K562 (cell line): ENCODE measurements around the gene SLC43A1. TPM values are rescaled to one million over a fixed set of nuclear protein-coding genes. Genes with fewer than 3 reads are reported as not detected.
A peak's percentile ranks its signal among the peaks of the same experiment; 100 is the strongest.

Experiments
- EGR1 ChIP-seq: fragments of 450-650 bp; conservative IDR thresholded peaks from 2 replicates; pipeline ENCODE4 v1.6.1; 2017; ENCODE audit warnings: mild to moderate bottlenecking
- EHMT2 ChIP-seq: fragments of 450-650 bp; IDR thresholded peaks from 2 replicates; pipeline ENCODE4 v1.6.1; 2018; ENCODE audit warnings: antibody characterized with exemption
- ETV5 ChIP-seq: sonication (generic); formaldehyde crosslinking; IDR thresholded peaks from 2 replicates; pipeline ENCODE4 v1.4.0; 2020; ENCODE audit warnings: low read depth, mild to moderate bottlenecking, missing genetic modification reagents
- GTF3C2 ChIP-seq: IDR thresholded peaks from 3 replicates; pipeline ENCODE4 v1.6.1; 2011; ENCODE audit warnings: borderline replicate concordance, mild to moderate bottlenecking, moderate library complexity; ENCODE audit not compliant: insufficient read length; ENCODE audit errors: extremely low read depth
- JUNB ChIP-seq: fragments of 450-650 bp; formaldehyde crosslinking; conservative IDR thresholded peaks from 2 replicates; pipeline ENCODE4 v1.4.0; 2020; ENCODE audit warnings: mild to moderate bottlenecking
- KDM1A ChIP-seq, 2 experiments: fragments of 450-650 bp; IDR thresholded peaks; 2 replicates each; pipeline ENCODE4 v1.6.1; 2016; ENCODE audit warnings: mild to moderate bottlenecking in 2 of 2
- KLF1 ChIP-seq: fragments of 450-650 bp; IDR thresholded peaks from 2 replicates; pipeline ENCODE4 v1.6.1; 2016; ENCODE audit warnings: missing genetic modification characterization, missing compliant biosample characterization
- L3MBTL2 ChIP-seq: fragments of 450-650 bp; IDR thresholded peaks from 2 replicates; pipeline ENCODE4 v1.6.1; 2016; ENCODE audit warnings: mild to moderate bottlenecking, moderate library complexity
- SPI1 ChIP-seq: IDR thresholded peaks from 2 replicates; pipeline ENCODE4 v1.6.1; 2011; ENCODE audit warnings: low read depth, low read length, control low read depth, borderline replicate concordance
- TEAD4 ChIP-seq, 2 experiments: sonication (generic) in 1 of 2; formaldehyde crosslinking in 1 of 2; IDR thresholded peaks; 2 replicates each; pipeline versions ENCODE4 v1.6.1 to v1.8.0; 2012 to 2022; ENCODE audit warnings: borderline replicate concordance in 1 of 2, inconsistent platforms in 1 of 2, low read length in 1 of 2, mild to moderate bottlenecking in 1 of 2, missing genetic modification reagents in 1 of 2
- ZNF282 ChIP-seq: sonication (generic); formaldehyde crosslinking; IDR thresholded peaks from 2 replicates; pipeline ENCODE4 v1.8.1; 2023; ENCODE audit warnings: missing genetic modification reagents
- ZNF668 ChIP-seq: fragments of 250-450 bp; sonication (Bioruptor Pico); IDR thresholded peaks from 2 replicates; pipeline ENCODE4 v1.8.0; 2022; ENCODE audit warnings: mild to moderate bottlenecking, inconsistent platforms
- polyA plus RNA-seq, 8 experiments: library from polyadenylated mRNA; depleted of rRNA in 4 of 8; stranded (reverse) in 5 of 8; unstranded in 3 of 8; fragments of >200 nt; fragmentation: Nextera tagmentation in 2 of 8; fragmentation: Illumina TruSeq in 1 of 8; extraction: Ambion mirVana in 2 of 8; extraction: Trizol in 1 of 8; gene quantifications; 2 replicates each; pipeline versions ENCODE4 v1.2.1 to v1.2.3, GENCODE V29; 2011 to 2014; ENCODE audit warnings: inconsistent platforms in 1 of 8, missing spikeins in 1 of 8
- total RNA-seq, 7 experiments: library from RNA; depleted of rRNA in 6 of 7; stranded (reverse); fragments of >200 nt in 6 of 7; fragmentation: Illumina TruSeq in 2 of 7; extraction: Trizol in 2 of 7; gene quantifications; 2 replicates each; pipeline versions ENCODE4 v1.2.1 to v1.2.3, GENCODE V29; 2011 to 2021; ENCODE audit warnings: low replicate concordance in 1 of 7
- TF ChIP-seq, protein P1 (sequence below): fragments of 250-450 bp; sonication (Bioruptor Pico); IDR thresholded peaks from 2 replicates; pipeline ENCODE4 v1.6.1; 2021; ENCODE audit warnings: mild to moderate bottlenecking
- TF ChIP-seq, protein P2 (sequence below), 2 experiments: fragments of 450-650 bp; formaldehyde crosslinking in 1 of 2; IDR thresholded peaks; 2 replicates each; pipeline versions ENCODE4 v1.4.0 to v1.6.1; 2014 to 2020; ENCODE audit warnings: mild to moderate bottlenecking in 2 of 2, borderline replicate concordance in 1 of 2, low read depth in 1 of 2
- TF ChIP-seq, protein P3 (sequence below): sonication (generic); formaldehyde crosslinking; IDR thresholded peaks from 2 replicates; pipeline ENCODE4 v1.8.1; 2022; ENCODE audit warnings: missing genetic modification reagents

SLC43A1 gene
- total and polyA plus RNA-seq, 9 of the 15 experiments (the other 6 are each of a cell fraction or from before 2014, with no cell fraction given) = 2.6 to 41.8 (median 24.6) TPM

DNA sequence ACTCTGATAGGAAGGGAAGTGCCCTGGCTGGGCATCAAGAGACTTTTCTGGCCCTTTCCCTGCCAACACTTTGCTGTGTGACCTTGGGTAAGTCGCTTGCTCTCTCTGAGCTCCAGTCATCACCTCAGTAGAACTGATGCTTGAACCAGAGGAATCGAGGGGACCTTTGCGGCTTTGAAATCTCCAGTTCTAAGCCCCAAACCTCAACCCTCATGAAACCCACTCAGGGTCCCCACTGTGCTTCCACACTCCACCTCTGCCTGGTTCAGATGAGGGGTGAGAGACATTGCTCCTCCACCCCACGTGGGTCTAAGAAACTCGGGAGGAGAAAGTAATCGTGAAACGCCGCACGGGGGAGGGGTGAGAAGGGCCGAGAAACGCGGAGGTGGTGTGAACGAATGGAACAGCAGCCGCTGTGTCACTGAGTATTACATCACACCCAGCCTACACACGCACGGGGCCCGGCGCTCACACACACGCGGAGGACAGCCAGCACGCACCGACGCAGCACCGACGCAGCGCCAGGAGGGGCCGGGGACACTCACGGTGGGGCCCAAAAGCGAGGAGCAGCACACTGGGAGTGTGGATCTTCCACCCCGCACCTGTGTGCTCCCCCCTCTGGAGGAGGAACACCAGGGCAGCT is 50.8 kb downstream of the SLC43A1 start (continued):
- TF ChIP-seq KDM1A (IDR thresholded peaks at IDR 0.05) (peak; percentile 18 to 65; a peak in 1 of 4 replicates), ZNF282 (CRISPR knock-in tag) (no peak), TEAD4 (IDR thresholded peaks at IDR 0.05; ENCODE audit: low read length) (no peak), TEAD4 (CRISPR knock-in tag; IDR thresholded peaks at IDR 0.05; ENCODE audit: borderline replicate concordance) (no peak), SPI1 (no peak), ZNF668 (CRISPR knock-in tag) (no peak), EGR1 (peak; percentile 48), KLF1 (tag) (no peak), L3MBTL2 (peak; percentile 58; the same call in 1 of the 2 replicates), EHMT2 (no peak), ETV5 (no peak), JUNB (CRISPR knock-in tag) (no peak), GTF3C2 (no peak)
- TF ChIP-seq, protein P1, sequence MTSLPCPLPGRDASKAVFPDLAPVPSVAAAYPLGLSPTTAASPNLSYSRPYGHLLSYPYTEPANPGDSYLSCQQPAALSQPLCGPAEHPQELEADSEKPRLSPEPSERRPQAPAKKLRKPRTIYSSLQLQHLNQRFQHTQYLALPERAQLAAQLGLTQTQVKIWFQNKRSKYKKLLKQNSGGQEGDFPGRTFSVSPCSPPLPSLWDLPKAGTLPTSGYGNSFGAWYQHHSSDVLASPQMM (CRISPR knock-in tag) = no peak
- TF ChIP-seq, protein P2, sequence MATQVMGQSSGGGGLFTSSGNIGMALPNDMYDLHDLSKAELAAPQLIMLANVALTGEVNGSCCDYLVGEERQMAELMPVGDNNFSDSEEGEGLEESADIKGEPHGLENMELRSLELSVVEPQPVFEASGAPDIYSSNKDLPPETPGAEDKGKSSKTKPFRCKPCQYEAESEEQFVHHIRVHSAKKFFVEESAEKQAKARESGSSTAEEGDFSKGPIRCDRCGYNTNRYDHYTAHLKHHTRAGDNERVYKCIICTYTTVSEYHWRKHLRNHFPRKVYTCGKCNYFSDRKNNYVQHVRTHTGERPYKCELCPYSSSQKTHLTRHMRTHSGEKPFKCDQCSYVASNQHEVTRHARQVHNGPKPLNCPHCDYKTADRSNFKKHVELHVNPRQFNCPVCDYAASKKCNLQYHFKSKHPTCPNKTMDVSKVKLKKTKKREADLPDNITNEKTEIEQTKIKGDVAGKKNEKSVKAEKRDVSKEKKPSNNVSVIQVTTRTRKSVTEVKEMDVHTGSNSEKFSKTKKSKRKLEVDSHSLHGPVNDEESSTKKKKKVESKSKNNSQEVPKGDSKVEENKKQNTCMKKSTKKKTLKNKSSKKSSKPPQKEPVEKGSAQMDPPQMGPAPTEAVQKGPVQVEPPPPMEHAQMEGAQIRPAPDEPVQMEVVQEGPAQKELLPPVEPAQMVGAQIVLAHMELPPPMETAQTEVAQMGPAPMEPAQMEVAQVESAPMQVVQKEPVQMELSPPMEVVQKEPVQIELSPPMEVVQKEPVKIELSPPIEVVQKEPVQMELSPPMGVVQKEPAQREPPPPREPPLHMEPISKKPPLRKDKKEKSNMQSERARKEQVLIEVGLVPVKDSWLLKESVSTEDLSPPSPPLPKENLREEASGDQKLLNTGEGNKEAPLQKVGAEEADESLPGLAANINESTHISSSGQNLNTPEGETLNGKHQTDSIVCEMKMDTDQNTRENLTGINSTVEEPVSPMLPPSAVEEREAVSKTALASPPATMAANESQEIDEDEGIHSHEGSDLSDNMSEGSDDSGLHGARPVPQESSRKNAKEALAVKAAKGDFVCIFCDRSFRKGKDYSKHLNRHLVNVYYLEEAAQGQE (IDR thresholded peaks at IDR 0.05; ENCODE audit: borderline replicate concordance) = no peak
- TF ChIP-seq, protein P2 (CRISPR knock-in tag; IDR thresholded peaks at IDR 0.05; ENCODE audit: low read depth) = no peak
- TF ChIP-seq, protein P3, sequence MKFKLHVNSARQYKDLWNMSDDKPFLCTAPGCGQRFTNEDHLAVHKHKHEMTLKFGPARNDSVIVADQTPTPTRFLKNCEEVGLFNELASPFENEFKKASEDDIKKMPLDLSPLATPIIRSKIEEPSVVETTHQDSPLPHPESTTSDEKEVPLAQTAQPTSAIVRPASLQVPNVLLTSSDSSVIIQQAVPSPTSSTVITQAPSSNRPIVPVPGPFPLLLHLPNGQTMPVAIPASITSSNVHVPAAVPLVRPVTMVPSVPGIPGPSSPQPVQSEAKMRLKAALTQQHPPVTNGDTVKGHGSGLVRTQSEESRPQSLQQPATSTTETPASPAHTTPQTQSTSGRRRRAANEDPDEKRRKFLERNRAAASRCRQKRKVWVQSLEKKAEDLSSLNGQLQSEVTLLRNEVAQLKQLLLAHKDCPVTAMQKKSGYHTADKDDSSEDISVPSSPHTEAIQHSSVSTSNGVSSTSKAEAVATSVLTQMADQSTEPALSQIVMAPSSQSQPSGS (CRISPR knock-in tag) = no peak
